HUES64 (cell line): ENCODE results near the gene NARS2.
"Not testable (repeated sequence)": the region's sequence is repeated elsewhere in the genome, so short reads cannot be mapped to it uniquely, and the experiment has no call there.

ENCODE experiments used
- H3K27ac ChIP-seq: 2 replicates; pipeline ENCODE4 v1.7.0; 2013; ENCODE audit warnings: low read depth, low read length, inconsistent platforms
- H3K27me3 ChIP-seq: 2 replicates; pipeline ENCODE4 v1.6.1; 2013; ENCODE audit warnings: mild to moderate bottlenecking, low read length; ENCODE audit not compliant: insufficient read depth
- H3K36me3 ChIP-seq: 2 replicates; pipeline ENCODE4 v1.6.1; 2013; ENCODE audit warnings: mild to moderate bottlenecking, low read length; ENCODE audit not compliant: insufficient read depth
- H3K4me1 ChIP-seq: 2 replicates; pipeline ENCODE4 v1.6.1; 2013; ENCODE audit warnings: mild to moderate bottlenecking, low read length, moderate library complexity; ENCODE audit not compliant: insufficient read depth
- H3K4me3 ChIP-seq: 2 replicates; pipeline ENCODE4 v1.5.1; 2013; ENCODE audit warnings: mild to moderate bottlenecking, low read length, moderate library complexity
- H3K9ac ChIP-seq: 2 replicates; pipeline ENCODE4 v1.6.1; 2013; ENCODE audit warnings: mild to moderate bottlenecking, low read depth, low read length
- H3K9me3 ChIP-seq: 2 replicates; pipeline ENCODE4 v1.6.1; 2013; ENCODE audit warnings: low read depth, low read length; ENCODE audit not compliant: insufficient read depth
- WGBS: fragments of 150-250, 120-280 bp; methylation state at CpG from one replicate; pipeline ENCODE4 v1.1.7; 2013; ENCODE audit warnings: missing lambda C conversion rate; 5-methylcytosine and 5-hydroxymethylcytosine counted together

NARS2 gene

GRCh38 chr11:78476066-78476465 is 98.6 kb downstream of the NARS2 start:
- Histone ChIP-seq H3K4me1 (peaks cover 2% of the 10 kb centered on the region; the same call in 1 of the 2 replicates), H3K27me3 (no peaks in the 10 kb centered on the region), H3K36me3 (peaks cover 36% of the 10 kb centered on the region), H3K9ac (no peak overlapping the region), H3K27ac (no peak overlapping the region), H3K4me3 (no peak overlapping the region), H3K9me3 (no peaks in the 10 kb centered on the region)
- WGBS: 83% methylated on average over 1 of the region's 1 CpG

DNA sequence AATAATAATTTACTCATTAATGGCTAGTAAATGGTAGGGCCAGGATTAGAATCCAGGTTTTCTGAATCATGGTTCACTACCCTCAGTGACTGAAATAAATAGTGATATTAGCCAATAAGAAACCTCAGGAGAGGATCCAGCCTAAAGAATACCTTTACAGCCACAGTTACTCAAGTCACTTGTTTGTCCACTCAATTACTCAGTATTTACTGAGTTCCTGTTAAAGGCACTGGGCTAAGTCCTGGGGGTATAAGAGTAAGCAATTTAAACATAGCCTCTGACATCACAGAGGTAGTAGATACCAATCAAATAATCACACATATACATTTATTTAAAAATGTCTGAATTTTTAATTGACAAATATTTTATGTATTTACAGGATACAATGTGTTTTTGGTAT is 100.2 kb downstream of the NARS2 start:
- Histone ChIP-seq H3K9me3 (no peaks in the 10 kb centered on the region), H3K27me3 (no peaks in the 10 kb centered on the region), H3K36me3 (peaks cover 32% of the 10 kb centered on the region), H3K9ac (no peak overlapping the region), H3K4me3 (no peak overlapping the region), H3K4me1 (peaks cover 4% of the 10 kb centered on the region; the same call in 1 of the 2 replicates), H3K27ac (no peak overlapping the region)

GRCh38 chr11:78472905-78473304 is 101.8 kb downstream of the NARS2 start:
- 94% methylated on average over 4 of the region's 4 CpGs for WGBS
- Histone ChIP-seq H3K9ac (no peak overlapping the region), H3K27me3 (no peaks in the 10 kb centered on the region), H3K4me3 (no peak overlapping the region), H3K4me1 (peaks cover 4% of the 10 kb centered on the region; the same call in 1 of the 2 replicates), H3K9me3 (no peaks in the 10 kb centered on the region), H3K27ac (no peak overlapping the region), H3K36me3 (peaks cover 30% of the 10 kb centered on the region)

- Histone ChIP-seq H3K9ac (no peak overlapping the region), H3K4me3 (no peak overlapping the region), H3K36me3 (peaks cover 30% of the 10 kb centered on the region), H3K4me1 (peaks cover 4% of the 10 kb centered on the region; the same call in 1 of the 2 replicates), H3K9me3 (no peaks in the 10 kb centered on the region), H3K27ac (no peak overlapping the region), H3K27me3 (no peaks in the 10 kb centered on the region)
- 97% methylated on average over 2 of the region's 3 CpGs for WGBS
Observed at GRCh38 chr11:78472382-78472781, 102.3 kb downstream of the NARS2 start.

DNA sequence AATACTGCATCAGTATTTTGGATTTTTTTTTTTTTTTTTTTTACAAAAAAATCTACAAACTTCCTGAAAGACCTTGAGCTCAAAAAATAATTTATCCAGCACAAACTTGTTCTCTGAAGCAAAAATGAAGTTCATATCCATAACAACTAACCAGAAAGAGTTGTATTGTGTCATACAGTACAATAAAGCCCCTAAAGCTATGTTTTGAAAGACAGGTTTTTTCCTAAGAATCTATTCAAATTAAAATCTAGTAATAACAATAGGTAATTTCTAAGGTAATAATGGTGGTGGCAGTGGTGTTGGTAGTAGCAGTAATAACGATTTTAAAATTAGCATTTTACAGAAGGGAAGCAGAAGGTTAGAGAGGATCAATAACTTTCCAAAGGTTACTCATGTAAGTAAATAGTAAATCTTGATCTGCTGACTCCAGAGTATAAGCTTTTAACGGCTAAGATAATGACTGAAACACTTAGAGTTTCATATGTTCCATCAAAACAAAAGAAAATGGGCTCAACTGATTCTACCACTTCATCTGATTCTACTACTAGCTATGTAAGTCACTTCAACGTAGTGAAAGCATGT is 103.7 kb downstream of the NARS2 start:
- Histone ChIP-seq H3K36me3 (peaks cover 21% of the 10 kb centered on the region), H3K27me3 (no peaks in the 10 kb centered on the region), H3K4me1 (peaks cover 4% of the 10 kb centered on the region; the same call in 1 of the 2 replicates), H3K4me3 (no peak overlapping the region), H3K9me3 (no peaks in the 10 kb centered on the region), H3K27ac (no peak overlapping the region), H3K9ac (no peak overlapping the region)
- 70% methylated on average over 2 of the region's 3 CpGs for WGBS

- no peaks in the 10 kb centered on the region for H3K9me3 ChIP-seq
- no peaks in the 10 kb centered on the region for H3K27me3 ChIP-seq
- no peak overlapping the region for H3K4me3 ChIP-seq
- H3K27ac ChIP-seq: no peak overlapping the region
- 93% methylated on average over 3 of the region's 3 CpGs for WGBS
- H3K9ac ChIP-seq: no peak overlapping the region
- peaks cover 4% of the 10 kb centered on the region; the same call in 1 of the 2 replicates for H3K4me1 ChIP-seq
- peaks cover 28% of the 10 kb centered on the region for H3K36me3 ChIP-seq
Observed at GRCh38 chr11:78469896-78470295, 104.8 kb downstream of the NARS2 start.

DNA sequence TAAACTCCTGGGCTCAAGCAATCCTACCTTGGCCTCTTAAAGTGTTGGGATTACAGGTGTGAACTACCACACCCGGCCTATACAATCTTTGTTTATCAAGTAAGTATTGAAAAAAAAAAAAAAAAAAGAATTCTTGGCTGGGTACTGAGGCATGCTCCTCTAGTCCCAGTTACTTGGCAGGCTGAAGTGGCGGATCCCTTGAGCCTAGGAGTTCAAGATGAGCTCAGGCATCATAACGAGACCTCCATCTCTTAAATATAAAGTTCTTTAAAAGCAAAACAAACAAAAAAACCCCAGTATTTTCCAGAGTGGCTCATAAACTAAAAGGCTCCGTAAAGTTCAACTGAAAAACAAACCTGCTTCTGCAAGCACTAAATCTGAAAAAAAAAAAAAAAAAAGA is 106.7 kb downstream of the NARS2 start:
- Histone ChIP-seq H3K4me1 (peaks cover 4% of the 10 kb centered on the region; the same call in 1 of the 2 replicates), H3K27ac (no peak overlapping the region), H3K9ac (no peak overlapping the region), H3K36me3 (peaks cover 39% of the 10 kb centered on the region), H3K9me3 (no peaks in the 10 kb centered on the region), H3K4me3 (no peak overlapping the region), H3K27me3 (no peaks in the 10 kb centered on the region)
- WGBS: 91% methylated on average over 4 of the region's 4 CpGs

DNA sequence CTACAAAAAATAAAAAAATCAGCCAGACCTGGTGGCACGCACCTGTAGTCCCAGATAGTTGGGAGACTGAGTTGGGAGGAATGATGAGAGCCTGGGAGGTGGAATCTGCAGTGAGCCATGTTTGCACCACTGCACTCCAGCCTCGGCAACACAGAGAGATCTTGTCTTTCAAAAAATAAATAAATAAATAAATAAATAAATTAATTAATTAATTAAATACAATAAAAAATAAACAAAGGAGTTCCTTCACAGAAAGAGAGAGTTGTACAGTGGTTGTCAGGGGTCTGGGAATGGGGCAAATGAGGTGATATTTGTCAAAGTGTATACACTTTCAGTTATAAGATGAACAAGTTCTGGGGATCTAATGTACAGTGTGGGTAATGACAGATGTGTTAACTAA is 107.3 kb downstream of the NARS2 start:
- no peaks in the 10 kb centered on the region for H3K27me3 ChIP-seq
- H3K4me1 ChIP-seq: peaks cover 4% of the 10 kb centered on the region; the same call in 1 of the 2 replicates
- no peaks in the 10 kb centered on the region for H3K9me3 ChIP-seq
- H3K4me3 ChIP-seq: no peak overlapping the region
- H3K9ac ChIP-seq: no peak overlapping the region
- 91% methylated on average over 1 of the region's 2 CpGs for WGBS
- H3K36me3 ChIP-seq: peaks cover 44% of the 10 kb centered on the region
- H3K27ac ChIP-seq: no peak overlapping the region

- H3K27me3 ChIP-seq: no peaks in the 10 kb centered on the region
- no peak overlapping the region for H3K27ac ChIP-seq
- WGBS: 96% methylated on average over 19 of the region's 19 CpGs
- no peak overlapping the region for H3K9ac ChIP-seq
- no peaks in the 10 kb centered on the region for H3K9me3 ChIP-seq
- H3K4me3 ChIP-seq: no peak overlapping the region
- H3K36me3 ChIP-seq: peaks cover 57% of the 10 kb centered on the region
- H3K4me1 ChIP-seq: no peaks in the 10 kb centered on the region
Observed at GRCh38 chr11:78465169-78465942, 109.3 kb downstream of the NARS2 start.

GRCh38 chr11:78464787-78465168 is 109.9 kb downstream of the NARS2 start:
- H3K9ac ChIP-seq, H3K9me3 ChIP-seq, H3K4me3 ChIP-seq, H3K4me1 ChIP-seq, H3K27ac ChIP-seq, H3K27me3 ChIP-seq: not testable (repeated sequence)
- H3K36me3 ChIP-seq: peaks cover 63% of the 10 kb centered on the region
- WGBS: 97% methylated on average over 14 of the region's 14 CpGs

- Histone ChIP-seq H3K9ac (no peak overlapping the region), H3K27me3 (no peaks in the 10 kb centered on the region), H3K36me3 (peaks cover 74% of the 10 kb centered on the region), H3K4me3 (no peak overlapping the region), H3K9me3 (no peaks in the 10 kb centered on the region), H3K27ac (no peak overlapping the region), H3K4me1 (no peaks in the 10 kb centered on the region)
- WGBS: 92% methylated on average over 1 of the region's 1 CpG
Observed at GRCh38 chr11:78460471-78460870, 114.2 kb downstream of the NARS2 start.
